ES-I3 (cell line): ENCODE results near the gene BSPRY.
"Not testable (repeated sequence)": the region's sequence is repeated elsewhere in the genome, so short reads cannot be mapped to it uniquely, and the experiment has no call there.

Experiments used
- H3K36me3 ChIP-seq: 2 replicates; pipeline ENCODE4 v1.6.1; 2013; ENCODE audit warnings: mild to moderate bottlenecking, low read length, control low read depth, moderate library complexity; ENCODE audit not compliant: insufficient read depth
- H3K4me1 ChIP-seq: 2 replicates; pipeline ENCODE4 v1.6.1; 2013; ENCODE audit warnings: mild to moderate bottlenecking, control low read depth, low read length; ENCODE audit not compliant: insufficient read depth
- H3K9ac ChIP-seq: 2 replicates; pipeline ENCODE4 v1.6.1; 2013; ENCODE audit warnings: low read depth, mild to moderate bottlenecking, low read length, moderate library complexity
- H3K9me3 ChIP-seq: 2 replicates; pipeline ENCODE4 v1.6.1; 2013; ENCODE audit warnings: mild to moderate bottlenecking, low read length, moderate library complexity; ENCODE audit not compliant: control insufficient read depth, insufficient read depth

Gene BSPRY

GRCh38 chr9:113387560-113388230, 38.4 kb downstream of the BSPRY start:
- Histone ChIP-seq H3K9ac (no peak overlapping the region), H3K9me3 (no peaks in the 10 kb centered on the region), H3K4me1 (no peaks in the 10 kb centered on the region), H3K36me3 (no peaks in the 10 kb centered on the region; the same call in 1 of the 2 replicates)

GRCh38 chr9:113388833-113389232, 39.5 kb downstream of the BSPRY start:
- Histone ChIP-seq H3K9me3 (no peaks in the 10 kb centered on the region), H3K9ac (no peak overlapping the region), H3K4me1 (no peaks in the 10 kb centered on the region), H3K36me3 (no peaks in the 10 kb centered on the region; the same call in 1 of the 2 replicates)

- Histone ChIP-seq H3K4me1 (no peaks in the 10 kb centered on the region), H3K9ac (no peak overlapping the region), H3K36me3 (no peaks in the 10 kb centered on the region; the same call in 1 of the 2 replicates), H3K9me3 (no peaks in the 10 kb centered on the region)
Measured at GRCh38 chr9:113389451-113389850, 40.1 kb downstream of the BSPRY start.

- Histone ChIP-seq H3K9ac (no peak overlapping the region), H3K4me1 (no peaks in the 10 kb centered on the region), H3K9me3 (no peaks in the 10 kb centered on the region), H3K36me3 (no peaks in the 10 kb centered on the region; the same call in 1 of the 2 replicates)
Measured at GRCh38 chr9:113390192-113390960, 41.0 kb downstream of the BSPRY start.

GRCh38 chr9:113391917-113392316, 42.6 kb downstream of the BSPRY start:
- H3K9me3 ChIP-seq = no peaks in the 10 kb centered on the region
- H3K4me1 ChIP-seq = no peaks in the 10 kb centered on the region
- H3K9ac ChIP-seq = no peak overlapping the region
- no peaks in the 10 kb centered on the region; the same call in 1 of the 2 replicates for H3K36me3 ChIP-seq

GRCh38 chr9:113393281-113393680, 43.9 kb downstream of the BSPRY start:
- Histone ChIP-seq H3K36me3 (no peaks in the 10 kb centered on the region; the same call in 1 of the 2 replicates), H3K4me1 (no peaks in the 10 kb centered on the region), H3K9me3 (no peaks in the 10 kb centered on the region), H3K9ac (no peak overlapping the region)

GRCh38 chr9:113395000-113395861, 45.9 kb downstream of the BSPRY start:
- no peaks in the 10 kb centered on the region for H3K4me1 ChIP-seq
- H3K9me3 ChIP-seq = no peaks in the 10 kb centered on the region
- H3K9ac ChIP-seq = no peak overlapping the region
- no peaks in the 10 kb centered on the region; the same call in 1 of the 2 replicates for H3K36me3 ChIP-seq

GRCh38 chr9:113397203-113397631, 47.9 kb downstream of the BSPRY start:
- Histone ChIP-seq H3K9ac (no peak overlapping the region), H3K4me1 (no peaks in the 10 kb centered on the region), H3K36me3 (no peaks in the 10 kb centered on the region), H3K9me3 (no peaks in the 10 kb centered on the region)

- Histone ChIP-seq H3K9me3 (no peaks in the 10 kb centered on the region; the same call in 1 of the 2 replicates), H3K36me3 (no peaks in the 10 kb centered on the region), H3K9ac (no peak overlapping the region), H3K4me1 (no peaks in the 10 kb centered on the region)
Measured at GRCh38 chr9:113398796-113399195, 49.5 kb downstream of the BSPRY start.

GRCh38 chr9:113399646-113400200, 50.4 kb downstream of the BSPRY start:
- no peaks in the 10 kb centered on the region; the same call in 1 of the 2 replicates for H3K9me3 ChIP-seq
- no peaks in the 10 kb centered on the region for H3K4me1 ChIP-seq
- no peaks in the 10 kb centered on the region for H3K36me3 ChIP-seq
- no peak overlapping the region; the same call in 1 of the 2 replicates for H3K9ac ChIP-seq

- H3K36me3 ChIP-seq = no peaks in the 10 kb centered on the region
- peak within 1 kb of the TSS; percentile 80 for H3K9ac ChIP-seq
- H3K4me1 ChIP-seq = no peaks in the 10 kb centered on the region
- no peaks in the 10 kb centered on the region; the same call in 1 of the 2 replicates for H3K9me3 ChIP-seq
Measured at GRCh38 chr9:113401027-113401792, 51.9 kb downstream of the BSPRY start, which contains the start of gene ALAD. TSS of gene ALAD (minus strand) at chr9:113401284. CDS start at chr9:113393559, 7,725 bp downstream.

- Histone ChIP-seq H3K9me3 (no peaks in the 10 kb centered on the region; the same call in 1 of the 2 replicates), H3K4me1 (no peaks in the 10 kb centered on the region), H3K9ac (no peak overlapping the region), H3K36me3 (peaks cover 8% of the 10 kb centered on the region; the same call in 1 of the 2 replicates)
Measured at GRCh38 chr9:113403646-113404045, 54.3 kb downstream of the BSPRY start.

GRCh38 chr9:113406353-113406752, 57.0 kb downstream of the BSPRY start:
- not testable (repeated sequence) for H3K4me1 ChIP-seq, H3K36me3 ChIP-seq, H3K9ac ChIP-seq, H3K9me3 ChIP-seq
